Left lung (tissue), 10 donors: ENCODE data around the gene INPPL1. TPM values are rescaled to one million over a fixed set of nuclear protein-coding genes. Genes with fewer than 3 reads are reported as not detected.
A peak's percentile ranks its signal among the peaks of the same experiment; 100 is the strongest.
"Not testable (repeated sequence)": the region's sequence is repeated elsewhere in the genome, so short reads cannot be mapped to it uniquely, and the experiment has no call there.

Source experiments
- ATAC-seq: fragments of 200-7000 bp; cut with Tn5 transposase; one replicate; pipeline ENCODE4 v1.9.1; 2020; ENCODE audit warnings: moderate library complexity
- DNase-seq, 4 donors: peaks; one replicate each; pipeline ENCODE4 v3.0.0-alpha.2; 2013 to 2020
- H3K27ac ChIP-seq, 2 donors: fragments of 200-600 bp; sonication (generic) in 1 of 2; one replicate each; pipeline versions ENCODE4 v1.5.0 to v1.8.0; 2020 to 2021
- H3K27me3 ChIP-seq, 2 donors: fragments of 200-600 bp; sonication (generic) in 1 of 2; one replicate each; pipeline versions ENCODE4 v1.5.0 to v1.8.0; 2020 to 2021
- H3K36me3 ChIP-seq, 2 donors: fragments of 200-600 bp; sonication (generic) in 1 of 2; one replicate each; pipeline versions ENCODE4 v1.5.0 to v1.8.0; 2020 to 2021
- H3K4me1 ChIP-seq, 2 donors: fragments of 200-600 bp; one replicate each; pipeline ENCODE4 v1.8.0; 2021
- H3K4me3 ChIP-seq, 2 donors: fragments of 200-600 bp; sonication (generic) in 1 of 2; one replicate each; pipeline versions ENCODE4 v1.5.0 to v1.8.0; 2020 to 2021; ENCODE audit warnings: mild to moderate bottlenecking in 1 of 2
- H3K9me3 ChIP-seq, 2 donors: fragments of 200-600 bp; sonication (generic) in 1 of 2; one replicate each; pipeline versions ENCODE4 v1.5.0 to v1.8.0; 2020 to 2021
- intact Hi-C, 2 donors: fragments of 100-400 bp; cut with DNase I; formaldehyde crosslinking; loops; one replicate each; pipeline versions ENCODE4 v1.11.2 to v1.14.2; 2022
- polyA plus RNA-seq, 6 donors: library from polyadenylated mRNA; unstranded; fragments of 120-200 nt; gene quantifications; one replicate each; pipeline ENCODE4 v1.2.1, GENCODE V29; 2013; ENCODE audit not compliant: insufficient read length in 6 of 6
- total RNA-seq, 2 donors: library from RNA; stranded (reverse); fragmentation: NEBNext Ultra II Directional; extraction: Animal tissue kit (Norgen Biotek cat#: 25700); gene quantifications; one replicate each; pipeline ENCODE4 v1.2.1, GENCODE V29; 2021
- TF ChIP-seq, protein P1 (sequence below), 2 donors: fragments of 200-600 bp; sonication (generic) in 1 of 2; IDR thresholded peaks; one replicate each; pipeline versions ENCODE4 v1.5.0 to v1.8.0; 2021; ENCODE audit warnings: antibody characterized with exemption in 2 of 2
- donor health status: DM: no; HTN: yes; CAD: no.
- donor health status: DM: no; HTN: no; CAD: no.

Gene INPPL1
- total and polyA plus RNA-seq, 8 donors = 140 to 218 (median 165) TPM

DNA sequence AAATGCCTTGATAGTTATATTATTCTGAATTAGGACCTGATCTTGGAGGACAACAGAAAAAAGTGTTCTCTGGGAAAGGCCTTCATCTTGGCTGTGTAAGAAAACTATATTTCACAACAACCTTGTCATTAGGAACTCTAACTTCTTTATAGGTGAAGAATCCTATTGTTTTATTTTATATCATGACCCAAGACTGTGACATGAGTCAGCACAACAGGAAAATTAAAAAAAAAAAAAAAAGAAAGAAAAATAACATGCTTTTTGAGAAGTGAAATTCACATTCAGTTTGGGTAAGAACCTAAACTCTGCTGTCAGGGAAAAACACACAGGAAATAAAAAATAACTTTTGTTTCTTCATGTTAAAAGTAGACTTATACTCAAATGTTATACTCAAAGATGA, 19.7 kb upstream of the INPPL1 start:
- no peak for ATAC-seq
- TF ChIP-seq, protein P1, sequence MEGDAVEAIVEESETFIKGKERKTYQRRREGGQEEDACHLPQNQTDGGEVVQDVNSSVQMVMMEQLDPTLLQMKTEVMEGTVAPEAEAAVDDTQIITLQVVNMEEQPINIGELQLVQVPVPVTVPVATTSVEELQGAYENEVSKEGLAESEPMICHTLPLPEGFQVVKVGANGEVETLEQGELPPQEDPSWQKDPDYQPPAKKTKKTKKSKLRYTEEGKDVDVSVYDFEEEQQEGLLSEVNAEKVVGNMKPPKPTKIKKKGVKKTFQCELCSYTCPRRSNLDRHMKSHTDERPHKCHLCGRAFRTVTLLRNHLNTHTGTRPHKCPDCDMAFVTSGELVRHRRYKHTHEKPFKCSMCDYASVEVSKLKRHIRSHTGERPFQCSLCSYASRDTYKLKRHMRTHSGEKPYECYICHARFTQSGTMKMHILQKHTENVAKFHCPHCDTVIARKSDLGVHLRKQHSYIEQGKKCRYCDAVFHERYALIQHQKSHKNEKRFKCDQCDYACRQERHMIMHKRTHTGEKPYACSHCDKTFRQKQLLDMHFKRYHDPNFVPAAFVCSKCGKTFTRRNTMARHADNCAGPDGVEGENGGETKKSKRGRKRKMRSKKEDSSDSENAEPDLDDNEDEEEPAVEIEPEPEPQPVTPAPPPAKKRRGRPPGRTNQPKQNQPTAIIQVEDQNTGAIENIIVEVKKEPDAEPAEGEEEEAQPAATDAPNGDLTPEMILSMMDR (IDR thresholded peaks at IDR 0.05) = no peak
- Histone ChIP-seq H3K4me1 (peaks cover 0 to 13% of the 10 kb centered on the region in 2 donors), H3K27me3 (no peaks in the 10 kb centered on the region), H3K4me3 (no peak overlapping the region), H3K9me3 (peaks cover 0 to under 1% of the 10 kb centered on the region in 2 donors), H3K36me3 (no peaks in the 10 kb centered on the region), H3K27ac (no peak overlapping the region)
- intact Hi-C loops = no loop called here
- DNase-seq = no peak

DNA sequence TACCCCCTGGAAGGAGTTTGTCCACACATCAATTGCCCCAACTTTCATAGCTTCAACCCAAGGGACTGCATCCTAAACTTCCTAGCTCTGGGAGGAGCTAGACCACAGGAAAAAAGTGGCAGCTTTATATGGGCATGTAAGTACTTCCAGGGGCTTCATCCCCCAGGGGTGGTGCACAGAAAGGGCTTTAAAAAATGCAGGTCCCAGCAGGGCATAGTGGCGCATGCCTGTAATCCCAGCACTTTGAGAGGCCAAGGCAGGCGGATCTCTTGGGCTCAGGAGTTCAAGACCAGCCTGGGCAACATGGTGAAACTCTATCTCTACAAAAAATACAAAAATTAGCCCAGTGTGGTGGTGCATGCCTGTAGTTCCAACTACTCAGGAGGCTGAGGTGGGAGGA, 17.8 kb upstream of the INPPL1 start:
- H3K9me3 ChIP-seq, H3K36me3 ChIP-seq, H3K27ac ChIP-seq, ATAC-seq, H3K4me3 ChIP-seq, H3K27me3 ChIP-seq, intact Hi-C loops, DNase-seq: not testable (repeated sequence)
- peaks cover 0 to 13% of the 10 kb centered on the region in 2 donors for H3K4me1 ChIP-seq

DNA sequence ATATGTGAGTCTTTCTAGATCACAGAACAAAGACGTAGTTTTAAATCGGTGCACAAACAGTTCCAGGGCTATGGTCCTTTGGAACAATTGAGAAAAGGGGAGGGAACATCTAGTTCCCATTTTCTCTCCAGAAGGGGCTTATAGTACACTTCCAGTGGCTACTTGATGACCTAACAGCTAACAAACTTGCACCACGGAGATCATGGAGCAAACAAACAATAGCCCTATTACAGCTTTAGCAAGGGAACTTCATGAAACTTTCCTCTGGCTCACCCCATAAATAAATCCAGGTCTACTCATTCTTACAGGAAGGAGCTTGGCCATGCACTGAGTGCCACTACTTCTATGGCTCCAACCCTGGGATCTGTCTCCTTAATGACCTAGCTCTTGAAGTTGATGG, 16.3 kb upstream of the INPPL1 start:
- ATAC-seq = peak; percentile 55
- Histone ChIP-seq H3K4me1 (peaks cover 0 to 13% of the 10 kb centered on the region in 2 donors), H3K9me3 (peaks cover 0 to 3% of the 10 kb centered on the region in 2 donors), H3K27ac (no peak overlapping the region), H3K36me3 (no peaks in the 10 kb centered on the region), H3K27me3 (no peaks in the 10 kb centered on the region), H3K4me3 (no peak overlapping the region)
- TF ChIP-seq, protein P1 (IDR thresholded peaks at IDR 0.05) = no peak
- intact Hi-C loops = no loop called here
- DNase-seq = no peak

DNA sequence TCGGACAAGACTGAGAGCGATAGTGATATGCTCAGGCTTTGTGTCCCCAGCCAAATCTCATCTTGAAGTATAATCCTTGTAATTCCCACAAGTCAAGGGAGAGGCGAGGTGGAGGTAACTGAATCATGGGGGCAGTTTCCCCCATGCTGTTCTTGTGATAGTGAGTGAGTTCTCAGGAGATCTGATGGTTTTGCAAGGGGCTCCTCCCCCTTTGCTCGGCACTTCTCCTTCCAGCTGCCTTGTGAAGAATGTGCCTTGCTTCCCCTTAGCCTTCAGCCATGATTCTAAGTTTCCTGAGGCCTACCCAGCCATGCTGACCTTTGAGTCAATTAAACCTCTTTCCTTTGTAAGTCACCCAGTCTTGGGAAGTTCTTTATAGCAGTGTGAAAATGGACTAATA, 15.5 kb upstream of the INPPL1 start:
- Histone ChIP-seq H3K4me1 (peaks cover 0 to 13% of the 10 kb centered on the region in 2 donors), H3K27ac (no peak overlapping the region), H3K27me3 (no peaks in the 10 kb centered on the region), H3K36me3 (no peaks in the 10 kb centered on the region), H3K4me3 (no peak overlapping the region), H3K9me3 (peaks cover 0 to 3% of the 10 kb centered on the region in 2 donors)
- TF ChIP-seq, protein P1 (IDR thresholded peaks at IDR 0.05) = no peak
- DNase-seq (no peak), ATAC-seq (peak; percentile 23)
- intact Hi-C loops = no loop called here

DNA sequence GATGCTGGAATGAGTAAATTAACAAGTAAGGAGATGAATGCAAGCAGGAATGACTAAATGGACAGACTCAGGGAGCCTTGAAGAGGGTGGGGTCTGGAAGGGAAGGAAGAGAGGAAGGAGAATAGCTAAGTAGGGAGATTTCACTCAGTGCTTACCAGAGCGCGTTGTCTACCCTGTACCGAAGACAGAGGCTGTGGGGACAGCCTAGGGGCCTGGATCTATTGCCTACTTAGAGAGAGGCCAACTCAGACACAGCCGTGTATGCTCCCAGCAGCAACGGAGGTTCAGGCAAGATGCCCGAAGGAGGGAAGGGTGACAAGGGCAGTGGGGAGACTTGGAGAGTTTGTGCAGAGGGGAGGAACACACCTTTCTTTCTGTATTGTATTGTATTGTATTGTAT, 7.9 kb upstream of the INPPL1 start, which contains the start of gene FOLR2:
TSS of gene FOLR2 (plus strand) at position 157 of the 400 bp plus-strand sequence. CDS start 1,791 bp downstream, outside the sequence.
- peak within 1 kb of the TSS in 1 of 2 donors; percentile 16 for H3K27ac ChIP-seq
- peaks cover 0 to 21% of the 10 kb centered on the region in 2 donors for H3K4me1 ChIP-seq
- peak within 1 kb of the TSS in 1 of 2 donors; percentile 5 for H3K4me3 ChIP-seq
- no peaks in the 10 kb centered on the region for H3K36me3 ChIP-seq
- DNase-seq (no peak), ATAC-seq (no peak)
- TF ChIP-seq, protein P1 (IDR thresholded peaks at IDR 0.05) = no peak
- H3K27me3 ChIP-seq = no peaks in the 10 kb centered on the region
- H3K9me3 ChIP-seq = no peaks in the 10 kb centered on the region
- intact Hi-C loops = no loop called here

DNA sequence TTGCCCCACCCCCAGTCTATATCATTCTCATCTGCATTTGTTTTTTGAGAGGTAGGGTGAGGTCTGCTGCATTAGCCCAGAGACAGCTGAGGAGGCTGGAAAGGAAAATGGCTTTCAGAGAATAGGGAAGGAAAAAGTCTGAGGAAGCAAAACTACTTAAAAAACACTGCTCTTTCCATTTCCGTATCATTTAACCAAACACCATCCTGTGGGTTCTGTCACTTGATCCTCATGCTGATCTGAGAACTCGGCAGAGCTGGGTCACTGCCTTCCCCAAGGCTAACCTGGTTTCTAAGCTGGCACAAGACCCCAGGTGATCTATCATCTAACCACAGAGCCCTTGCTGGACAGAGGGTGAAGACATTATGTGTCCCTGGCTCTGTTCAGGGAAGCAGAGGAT, 6.7 kb upstream of the INPPL1 start:
- no peak for ATAC-seq
- Histone ChIP-seq H3K4me3 (no peak overlapping the region), H3K27ac (peak overlapping the region; percentile 4 to 16), H3K27me3 (no peaks in the 10 kb centered on the region), H3K36me3 (no peaks in the 10 kb centered on the region), H3K4me1 (peaks cover 3 to 33% of the 10 kb centered on the region in 2 donors), H3K9me3 (no peaks in the 10 kb centered on the region)
- intact Hi-C loops = no loop called here
- DNase-seq = no peak
- TF ChIP-seq, protein P1 (IDR thresholded peaks at IDR 0.05) = no peak
